ENCODE results near the gene SLC16A6.
A peak's percentile ranks its signal among the peaks of the same experiment; 100 is the strongest.
"Not testable (repeated sequence)": the region's sequence is repeated elsewhere in the genome, so short reads cannot be mapped to it uniquely, and the experiment has no call there.

The SLC16A6 gene

GRCh38 chr17:68289473-68289872 lies 1.5 kb downstream of the SLC16A6 start:
- DNase-seq: no peak

- DNase-seq: no peak
These were observed 2.1 kb downstream of the SLC16A6 start for GRCh38 chr17:68288804-68289203.

- DNase-seq: no peak
These were observed 2.6 kb downstream of the SLC16A6 start for GRCh38 chr17:68288375-68288774.

- not testable (repeated sequence) for DNase-seq
These were observed 9.0 kb downstream of the SLC16A6 start for GRCh38 chr17:68281965-68282364.

- no peak for DNase-seq
These were observed 13.1 kb downstream of the SLC16A6 start for GRCh38 chr17:68277807-68278206.

- DNase-seq: not testable (repeated sequence)
These were observed 14.6 kb downstream of the SLC16A6 start for GRCh38 chr17:68276339-68276738.

- DNase-seq: no peak
These were observed 17.2 kb downstream of the SLC16A6 start for GRCh38 chr17:68273722-68274121.

GRCh38 chr17:68265833-68266232 lies 25.1 kb downstream of the SLC16A6 start:
- DNase-seq: not testable (repeated sequence)

- DNase-seq: not testable (repeated sequence)
These were observed 27.7 kb downstream of the SLC16A6 start for GRCh38 chr17:68263101-68263681.

- DNase-seq: not testable (repeated sequence)
These were observed 28.5 kb downstream of the SLC16A6 start for GRCh38 chr17:68262467-68262866.

GRCh38 chr17:68260051-68260762 lies 30.7 kb downstream of the SLC16A6 start:
- no peak for DNase-seq

GRCh38 chr17:68259648-68259951 lies 31.3 kb downstream of the SLC16A6 start:
- DNase-seq: not testable (repeated sequence)

GRCh38 chr17:68258890-68259647 lies 31.9 kb downstream of the SLC16A6 start:
- peak; percentile 92 for DNase-seq

- DNase-seq: no peak
These were observed 33.0 kb downstream of the SLC16A6 start for GRCh38 chr17:68257934-68258333.

GRCh38 chr17:68256701-68257100 lies 34.2 kb downstream of the SLC16A6 start:
- not testable (repeated sequence) for DNase-seq

- peak; percentile 69 for DNase-seq
These were observed 35.0 kb downstream of the SLC16A6 start for GRCh38 chr17:68255731-68256538.

- DNase-seq: no peak
These were observed 35.8 kb downstream of the SLC16A6 start for GRCh38 chr17:68255151-68255550.

- not testable (repeated sequence) for DNase-seq
These were observed 37.5 kb downstream of the SLC16A6 start for GRCh38 chr17:68253426-68253825.

- peak; percentile 73 for DNase-seq
These were observed 41.6 kb downstream of the SLC16A6 start for GRCh38 chr17:68249354-68249765.

GRCh38 chr17:68248891-68249290 lies 42.0 kb downstream of the SLC16A6 start:
- DNase-seq: no peak

GRCh38 chr17:68248199-68248825 lies 42.6 kb downstream of the SLC16A6 start:
- DNase-seq: no peak

GRCh38 chr17:68247445-68248198 lies 43.3 kb downstream of the SLC16A6 start, which contains the start of gene AMZ2:
Gene AMZ2 (plus strand): TSS chr17:68248043. CDS start chr17:68250188, 2,145 bp downstream.
- DNase-seq: peak; percentile 99
